Osteoblast (primary cell): Measurements from ENCODE around the gene SREBF2. TPM values are rescaled to one million over a fixed set of nuclear protein-coding genes. Genes with fewer than 3 reads are reported as not detected.

Experiments
- DNase-seq: peaks from one replicate; pipeline ENCODE4 v3.0.0; 2011; ENCODE audit warnings: low spot score, mixed read lengths; ENCODE audit not compliant: insufficient read length; ENCODE audit errors: missing footprints
- H2AFZ ChIP-seq: 2 replicates; pipeline ENCODE4 v1.6.0; 2011; ENCODE audit warnings: mild to moderate bottlenecking, low read length
- H3K27ac ChIP-seq: 2 replicates; pipeline ENCODE4 v1.5.1; 2011; ENCODE audit warnings: mild to moderate bottlenecking, low read depth, low read length, moderate library complexity
- H3K27me3 ChIP-seq: 2 replicates; pipeline ENCODE4 v1.6.0; 2012; ENCODE audit warnings: mild to moderate bottlenecking, control low read depth, inconsistent platforms, low read length, moderate library complexity; ENCODE audit not compliant: insufficient read depth
- H3K36me3 ChIP-seq: 2 replicates; pipeline ENCODE4 v1.5.1; 2011; ENCODE audit warnings: mild to moderate bottlenecking, low read length, control low read depth, moderate library complexity; ENCODE audit not compliant: insufficient read depth
- H3K4me1 ChIP-seq: 2 replicates; pipeline ENCODE4 v1.5.1; 2011; ENCODE audit warnings: mild to moderate bottlenecking, low read length, control low read depth, moderate library complexity; ENCODE audit not compliant: insufficient read depth
- H3K4me2 ChIP-seq: 2 replicates; pipeline ENCODE4 v1.6.0; 2011; ENCODE audit warnings: mild to moderate bottlenecking, low read length; ENCODE audit not compliant: insufficient read depth
- H3K4me3 ChIP-seq: fragments of 200-600 bp; sonication (generic); 3 replicates; pipeline ENCODE4 v1.5.1; 2012; ENCODE audit warnings: mild to moderate bottlenecking, low read length, inconsistent platforms; ENCODE audit not compliant: insufficient read depth
- H3K79me2 ChIP-seq: 2 replicates; pipeline ENCODE4 v1.6.0; 2012; ENCODE audit warnings: mild to moderate bottlenecking, low read length, control low read depth, inconsistent platforms; ENCODE audit not compliant: insufficient read depth
- H3K9me3 ChIP-seq: 2 replicates; pipeline ENCODE4 v1.5.1; 2011; ENCODE audit warnings: low read depth, low read length, control low read depth
- H4K20me1 ChIP-seq: 2 replicates; pipeline ENCODE4 v1.6.0; 2012; ENCODE audit warnings: mild to moderate bottlenecking, low read length, control low read depth; ENCODE audit not compliant: insufficient read depth
- total RNA-seq: library from RNA; depleted of rRNA; stranded (reverse); fragments of >200 nt; gene quantifications from 2 replicates; pipeline ENCODE4 v1.2.3, GENCODE V29; 2012
- TF ChIP-seq, protein P1 (sequence below): IDR thresholded peaks from 2 replicates; pipeline ENCODE4 v1.5.1; 2011; ENCODE audit warnings: mild to moderate bottlenecking, low read depth, low read length, moderate library complexity; ENCODE audit errors: extremely low read depth

SREBF2 gene
- total RNA-seq, 1 donor, result 80.3 TPM

- Histone ChIP-seq H3K9me3 (no peaks in the 10 kb centered on the region), H3K36me3 (peaks cover 54% of the 10 kb centered on the region), H3K79me2 (no peaks in the 10 kb centered on the region), H3K27me3 (no peaks in the 10 kb centered on the region), H4K20me1 (peaks cover 2% of the 10 kb centered on the region), H3K4me2 (no peak overlapping the region), H2AFZ (no peak overlapping the region), H3K4me3 (no peak overlapping the region), H3K27ac (no peak overlapping the region), H3K4me1 (peaks cover 6% of the 10 kb centered on the region)
- DNase-seq, result peak; percentile 27
- TF ChIP-seq, protein P1, sequence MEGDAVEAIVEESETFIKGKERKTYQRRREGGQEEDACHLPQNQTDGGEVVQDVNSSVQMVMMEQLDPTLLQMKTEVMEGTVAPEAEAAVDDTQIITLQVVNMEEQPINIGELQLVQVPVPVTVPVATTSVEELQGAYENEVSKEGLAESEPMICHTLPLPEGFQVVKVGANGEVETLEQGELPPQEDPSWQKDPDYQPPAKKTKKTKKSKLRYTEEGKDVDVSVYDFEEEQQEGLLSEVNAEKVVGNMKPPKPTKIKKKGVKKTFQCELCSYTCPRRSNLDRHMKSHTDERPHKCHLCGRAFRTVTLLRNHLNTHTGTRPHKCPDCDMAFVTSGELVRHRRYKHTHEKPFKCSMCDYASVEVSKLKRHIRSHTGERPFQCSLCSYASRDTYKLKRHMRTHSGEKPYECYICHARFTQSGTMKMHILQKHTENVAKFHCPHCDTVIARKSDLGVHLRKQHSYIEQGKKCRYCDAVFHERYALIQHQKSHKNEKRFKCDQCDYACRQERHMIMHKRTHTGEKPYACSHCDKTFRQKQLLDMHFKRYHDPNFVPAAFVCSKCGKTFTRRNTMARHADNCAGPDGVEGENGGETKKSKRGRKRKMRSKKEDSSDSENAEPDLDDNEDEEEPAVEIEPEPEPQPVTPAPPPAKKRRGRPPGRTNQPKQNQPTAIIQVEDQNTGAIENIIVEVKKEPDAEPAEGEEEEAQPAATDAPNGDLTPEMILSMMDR, result no peak
Observed at GRCh38 chr22:41885116-41885515, 52.2 kb downstream of the SREBF2 start.

DNA sequence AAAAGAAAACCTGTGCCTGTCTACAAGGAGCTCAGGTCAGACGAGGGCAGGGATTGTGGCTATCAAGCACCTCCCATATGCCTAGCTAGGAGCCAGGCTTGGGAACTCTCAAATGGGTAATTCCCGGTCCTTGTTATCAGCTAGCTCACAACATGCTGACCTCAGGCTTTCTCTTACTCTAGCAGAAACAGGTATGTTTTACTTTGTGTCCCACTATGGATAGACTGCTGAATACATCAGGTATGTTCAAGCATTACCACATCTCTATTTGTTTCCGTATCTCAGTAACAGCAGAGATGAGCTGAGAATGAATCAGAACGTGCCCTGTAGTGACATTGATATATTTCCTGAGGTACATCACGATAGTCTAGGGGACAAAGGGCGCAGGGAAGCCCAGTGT is 52.6 kb downstream of the SREBF2 start:
- peaks cover 6% of the 10 kb centered on the region for H3K4me1 ChIP-seq
- H3K79me2 ChIP-seq, result no peaks in the 10 kb centered on the region
- H3K27ac ChIP-seq, result no peak overlapping the region
- H4K20me1 ChIP-seq, result peaks cover 2% of the 10 kb centered on the region
- no peaks in the 10 kb centered on the region for H3K27me3 ChIP-seq
- H2AFZ ChIP-seq, result no peak overlapping the region
- no peak overlapping the region for H3K4me3 ChIP-seq
- TF ChIP-seq, protein P1, result no peak
- no peaks in the 10 kb centered on the region for H3K9me3 ChIP-seq
- DNase-seq, result no peak
- no peak overlapping the region for H3K4me2 ChIP-seq
- H3K36me3 ChIP-seq, result peaks cover 52% of the 10 kb centered on the region

- DNase-seq, result peak; percentile 81
- Histone ChIP-seq H3K36me3 (peaks cover 46% of the 10 kb centered on the region), H3K4me3 (no peak overlapping the region), H3K79me2 (no peaks in the 10 kb centered on the region), H3K4me1 (peaks cover 6% of the 10 kb centered on the region), H3K27me3 (no peaks in the 10 kb centered on the region), H2AFZ (no peak overlapping the region), H3K27ac (no peak overlapping the region), H3K9me3 (no peaks in the 10 kb centered on the region), H4K20me1 (peaks cover 2% of the 10 kb centered on the region), H3K4me2 (no peak overlapping the region)
- TF ChIP-seq, protein P1, result no peak
Observed at GRCh38 chr22:41888627-41889200, 55.8 kb downstream of the SREBF2 start.

- peak; percentile 15 for DNase-seq
- Histone ChIP-seq H3K4me3 (no peak overlapping the region), H3K4me1 (peaks cover 6% of the 10 kb centered on the region), H2AFZ (no peak overlapping the region), H3K4me2 (no peak overlapping the region), H3K27me3 (no peaks in the 10 kb centered on the region), H3K27ac (no peak overlapping the region), H3K36me3 (peaks cover 33% of the 10 kb centered on the region), H4K20me1 (peaks cover 2% of the 10 kb centered on the region), H3K9me3 (no peaks in the 10 kb centered on the region), H3K79me2 (no peaks in the 10 kb centered on the region)
- TF ChIP-seq, protein P1, result no peak
Observed at GRCh38 chr22:41891407-41891806, 58.5 kb downstream of the SREBF2 start.
